Gastroesophageal sphincter (tissue), 4 donors: ENCODE measurements around the gene FAM3B. TPM values are rescaled to one million over a fixed set of nuclear protein-coding genes. Genes with fewer than 3 reads are reported as not detected.

ENCODE experiments used
- ATAC-seq: fragments of 150-250 bp; one replicate; pipeline ENCODE4 v1.9.1; 2016; ENCODE audit warnings: mild to moderate bottlenecking, moderate library complexity
- H3K27ac ChIP-seq, 4 donors: fragments of 200-600 bp; sonication (generic) in 3 of 4; 1 replicate in 3 of 4; 2 replicates in 1 of 4; pipeline ENCODE4 v1.5.1; 2016 to 2019
- H3K27me3 ChIP-seq: fragments of 200-600 bp; sonication (generic); one replicate; pipeline ENCODE4 v1.5.1; 2019
- H3K36me3 ChIP-seq, 2 donors: fragments of 200-600 bp; sonication (generic); one replicate each; pipeline ENCODE4 v1.5.1; 2019; ENCODE audit warnings: control low read depth in 1 of 2
- H3K4me1 ChIP-seq, 3 donors: fragments of 200-600 bp; sonication (generic); 1 replicate in 2 of 3; 2 replicates in 1 of 3; pipeline ENCODE4 v1.5.1; 2016 to 2019; ENCODE audit warnings: control low read depth in 2 of 3
- H3K4me3 ChIP-seq, 2 donors: fragments of 200-600 bp; sonication (generic); one replicate each; pipeline ENCODE4 v1.5.1; 2019; ENCODE audit warnings: mild to moderate bottlenecking in 1 of 2, moderate library complexity in 1 of 2
- H3K9me3 ChIP-seq, 3 donors: fragments of 200-600 bp; sonication (generic); one replicate each; pipeline ENCODE4 v1.5.1; 2017 to 2019; ENCODE audit warnings: control low read depth in 2 of 3
- EP300 ChIP-seq: sonication (generic); formaldehyde crosslinking; IDR thresholded peaks from one replicate; pipeline ENCODE4 v1.6.1; 2017; ENCODE audit warnings: antibody characterized with exemption, mild to moderate bottlenecking
- POLR2A ChIP-seq, 2 donors: fragments of 450-650 bp; IDR thresholded peaks; one replicate each; pipeline ENCODE4 v1.6.1; 2017; ENCODE audit warnings: antibody characterized with exemption in 2 of 2, mild to moderate bottlenecking in 2 of 2, moderate library complexity in 1 of 2
- POLR2AphosphoS5 ChIP-seq: sonication (generic); formaldehyde crosslinking; IDR thresholded peaks from one replicate; pipeline ENCODE4 v1.6.1; 2017; ENCODE audit warnings: antibody characterized with exemption
- WGBS, 2 donors: methylation state at CpG; one replicate each; pipeline ENCODE4 v1.1.5; 2018; ENCODE audit warnings: low coverage in 1 of 2; 5-methylcytosine and 5-hydroxymethylcytosine counted together
- total RNA-seq, 4 donors: library from RNA; depleted of rRNA; stranded (reverse); fragments of >200 nt; gene quantifications; one replicate each; pipeline ENCODE4 v1.1.0, GENCODE V29; 2016
- TF ChIP-seq, protein P1 (sequence below), 4 experiments: fragments of 200-600 bp in 2 of 4; fragments of 450-650 bp in 2 of 4; sonication (generic) in 1 of 4; IDR thresholded peaks; one replicate each; pipeline ENCODE4 v1.5.1; 2017 to 2019; ENCODE audit warnings: antibody characterized with exemption in 4 of 4, mild to moderate bottlenecking in 2 of 4, moderate library complexity in 2 of 4

FAM3B gene
- total RNA-seq, 4 donors from 2014 or later, result 0.31 to 7.1 TPM; not detected in 2

DNA sequence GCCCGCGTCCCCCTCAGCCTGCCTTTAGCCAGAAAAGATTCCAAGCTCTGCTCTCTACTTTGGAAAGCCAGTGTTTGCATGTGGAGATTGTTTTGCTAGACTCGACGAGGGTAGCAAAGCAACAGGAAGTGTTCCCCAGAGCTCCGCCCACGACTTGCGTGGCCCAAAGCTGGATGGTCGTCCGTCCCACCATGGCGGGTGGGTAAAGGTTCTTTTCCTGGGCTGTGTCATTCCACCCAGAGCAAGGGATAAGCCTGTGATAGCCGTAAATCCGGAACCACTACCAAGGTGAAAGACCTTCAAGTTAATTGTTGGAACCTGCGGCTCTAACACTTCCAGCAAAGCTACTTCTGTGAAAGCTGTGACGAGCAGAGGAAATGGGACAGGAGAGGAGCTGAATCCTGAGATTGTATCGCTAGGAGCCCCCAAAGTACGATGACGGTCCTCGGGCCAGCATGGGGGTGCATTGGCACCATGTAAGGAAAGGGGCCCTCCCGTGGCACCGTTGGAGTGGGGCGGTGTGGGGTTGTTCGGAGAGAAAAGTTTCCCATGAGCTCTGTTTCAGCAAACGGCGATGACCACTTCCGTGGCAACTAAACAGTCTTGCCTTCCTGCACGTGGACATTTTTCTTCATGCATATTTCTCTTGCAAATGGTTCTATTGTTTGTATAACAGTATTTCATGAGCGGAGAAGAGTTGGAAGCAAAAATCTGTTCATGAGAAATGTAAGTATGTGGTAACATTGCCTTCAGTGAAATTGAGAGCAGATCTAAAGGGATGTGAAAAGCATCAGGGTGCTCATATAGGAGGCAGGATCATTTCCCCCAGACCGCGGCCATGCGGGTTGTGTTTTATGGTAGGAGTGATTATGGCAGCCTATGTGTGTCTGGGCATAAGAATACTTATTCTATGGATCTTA lies 53.6 kb downstream of the FAM3B start:
- 75 to 93% methylated on average over 16 to 24 of the region's 30 CpGs for WGBS, 2 donors
- Histone ChIP-seq H3K9me3 (no peaks in the 10 kb centered on the region), H3K27me3 (peaks cover 33% of the 10 kb centered on the region), H3K4me1 (peaks cover 0 to 45% (median 6%) of the 10 kb centered on the region in 3 donors), H3K4me3 (peak overlapping the region in 1 of 2 donors; percentile 51), H3K36me3 (no peaks in the 10 kb centered on the region), H3K27ac (peak overlapping the region in 2 of 4 donors; percentile 53 to 59)
- TF ChIP-seq, protein P1, sequence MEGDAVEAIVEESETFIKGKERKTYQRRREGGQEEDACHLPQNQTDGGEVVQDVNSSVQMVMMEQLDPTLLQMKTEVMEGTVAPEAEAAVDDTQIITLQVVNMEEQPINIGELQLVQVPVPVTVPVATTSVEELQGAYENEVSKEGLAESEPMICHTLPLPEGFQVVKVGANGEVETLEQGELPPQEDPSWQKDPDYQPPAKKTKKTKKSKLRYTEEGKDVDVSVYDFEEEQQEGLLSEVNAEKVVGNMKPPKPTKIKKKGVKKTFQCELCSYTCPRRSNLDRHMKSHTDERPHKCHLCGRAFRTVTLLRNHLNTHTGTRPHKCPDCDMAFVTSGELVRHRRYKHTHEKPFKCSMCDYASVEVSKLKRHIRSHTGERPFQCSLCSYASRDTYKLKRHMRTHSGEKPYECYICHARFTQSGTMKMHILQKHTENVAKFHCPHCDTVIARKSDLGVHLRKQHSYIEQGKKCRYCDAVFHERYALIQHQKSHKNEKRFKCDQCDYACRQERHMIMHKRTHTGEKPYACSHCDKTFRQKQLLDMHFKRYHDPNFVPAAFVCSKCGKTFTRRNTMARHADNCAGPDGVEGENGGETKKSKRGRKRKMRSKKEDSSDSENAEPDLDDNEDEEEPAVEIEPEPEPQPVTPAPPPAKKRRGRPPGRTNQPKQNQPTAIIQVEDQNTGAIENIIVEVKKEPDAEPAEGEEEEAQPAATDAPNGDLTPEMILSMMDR (IDR thresholded peaks at IDR 0.05), result no peak
- TF ChIP-seq POLR2AphosphoS5, result no peak
- no peak for TF ChIP-seq EP300
- TF ChIP-seq POLR2A (IDR thresholded peaks at IDR 0.05), result no peak
- ATAC-seq, result no peak

DNA sequence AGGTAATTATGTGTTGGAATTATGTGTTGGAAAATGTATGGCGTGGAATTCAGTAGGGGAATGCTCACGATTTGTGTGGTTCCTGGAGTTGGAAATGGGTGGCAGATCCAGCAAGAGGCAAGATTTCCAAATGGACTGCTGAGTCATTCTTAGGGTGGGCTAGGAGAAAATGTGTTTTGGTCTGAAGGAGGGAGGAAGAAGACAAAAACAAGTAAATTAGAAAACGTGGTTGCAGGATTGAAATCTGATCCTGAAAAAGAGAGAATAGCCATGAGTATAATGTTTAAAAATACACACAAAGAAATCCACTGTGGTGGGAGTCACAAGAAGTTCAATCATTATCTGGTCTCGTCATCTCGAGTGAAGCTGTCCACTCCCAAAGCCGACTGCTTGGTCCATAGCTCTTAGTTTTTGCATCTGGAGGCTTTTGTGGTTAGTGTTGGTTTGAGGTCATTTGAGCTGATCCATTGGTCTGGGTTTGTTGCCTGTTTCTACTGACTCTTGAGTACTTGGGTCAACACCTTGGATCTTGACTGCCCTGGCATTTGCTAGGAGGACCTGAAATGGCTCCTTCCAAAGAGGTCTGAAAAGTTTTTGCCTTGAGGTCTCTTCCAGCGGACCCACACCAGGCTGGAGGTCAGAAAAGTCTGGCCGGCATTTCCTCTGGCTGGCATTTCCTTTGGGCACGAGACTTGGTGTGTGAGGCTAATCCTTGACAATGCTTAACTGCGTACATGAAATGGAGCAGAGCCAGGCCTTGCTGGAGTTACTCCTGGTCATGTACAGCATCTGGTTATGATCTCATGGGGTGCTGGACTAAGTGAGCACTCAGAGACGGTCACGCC lies 54.5 kb downstream of the FAM3B start:
- no peak for ATAC-seq
- 74 to 81% methylated on average over 8 of the region's 12 CpGs for WGBS, 2 donors

DNA sequence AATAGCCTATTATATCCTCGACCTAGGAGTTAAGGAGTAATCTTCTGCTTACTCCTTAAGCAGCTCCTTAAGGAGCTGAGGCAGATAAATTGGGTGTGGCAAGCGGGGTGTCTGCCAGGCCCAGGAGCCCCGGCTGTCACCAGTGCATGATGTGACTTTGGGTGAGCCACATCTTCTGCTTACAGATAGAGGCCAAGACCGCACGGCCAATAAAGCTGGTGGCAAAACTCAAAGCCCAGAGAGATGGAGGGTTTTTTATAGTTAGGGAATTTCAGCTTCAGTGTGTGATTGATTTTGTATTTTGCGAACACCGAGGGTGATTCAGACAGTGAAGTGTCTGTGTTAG lies 55.1 kb downstream of the FAM3B start:
- Histone ChIP-seq H3K4me3 (no peak overlapping the region), H3K4me1 (peaks cover 0 to 45% (median 6%) of the 10 kb centered on the region in 3 donors), H3K27me3 (peaks cover 27% of the 10 kb centered on the region), H3K27ac (no peak overlapping the region), H3K36me3 (no peaks in the 10 kb centered on the region), H3K9me3 (no peaks in the 10 kb centered on the region)
- TF ChIP-seq POLR2AphosphoS5 (no peak), EP300 (no peak), POLR2A (IDR thresholded peaks at IDR 0.05) (no peak)
- TF ChIP-seq, protein P1 (IDR thresholded peaks at IDR 0.05), result no peak
- ATAC-seq, result no peak
- 86 to 87% methylated on average over 6 to 7 of the region's 7 CpGs for whole genome bisulfite sequencing, 2 donors

More for the DNA sequence above, 54.5 kb downstream of the FAM3B start:
- TF ChIP-seq POLR2AphosphoS5 (no peak), POLR2A (IDR thresholded peaks at IDR 0.05) (no peak), EP300 (no peak)
- TF ChIP-seq, protein P1 (IDR thresholded peaks at IDR 0.05), result no peak
- Histone ChIP-seq H3K27ac (no peak overlapping the region), H3K27me3 (peaks cover 27% of the 10 kb centered on the region), H3K36me3 (no peaks in the 10 kb centered on the region), H3K4me3 (no peak overlapping the region), H3K9me3 (no peaks in the 10 kb centered on the region), H3K4me1 (peaks cover 0 to 45% (median 6%) of the 10 kb centered on the region in 3 donors)

DNA sequence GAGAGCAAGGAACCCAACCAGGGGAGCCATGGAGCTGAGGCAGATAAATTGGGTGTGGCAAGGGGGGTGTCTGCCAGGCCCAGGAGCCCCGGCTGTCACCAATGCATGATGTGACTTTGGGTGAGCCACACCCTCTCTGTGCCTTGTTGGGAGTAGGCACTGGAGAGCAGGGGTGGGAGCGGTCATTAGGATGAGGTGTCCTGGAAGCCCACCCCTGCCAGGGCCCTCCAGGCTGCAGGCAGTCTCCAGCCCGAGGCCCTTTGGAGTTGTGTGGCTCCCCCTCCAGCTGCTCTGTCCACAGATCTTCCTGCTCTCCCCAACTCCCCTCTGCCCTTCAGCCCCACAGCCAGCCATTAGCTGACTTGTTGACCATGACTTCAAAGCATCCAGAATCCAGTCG lies 56.7 kb downstream of the FAM3B start:
- Histone ChIP-seq H3K4me3 (no peak overlapping the region), H3K9me3 (no peaks in the 10 kb centered on the region), H3K27me3 (peaks cover 27% of the 10 kb centered on the region), H3K36me3 (peaks cover 0 to 15% of the 10 kb centered on the region in 2 donors), H3K4me1 (peaks cover 0 to 37% (median 6%) of the 10 kb centered on the region in 3 donors), H3K27ac (no peak overlapping the region)
- ATAC-seq, result no peak
- TF ChIP-seq POLR2AphosphoS5 (no peak), EP300 (no peak), POLR2A (IDR thresholded peaks at IDR 0.05) (no peak)
- TF ChIP-seq, protein P1 (IDR thresholded peaks at IDR 0.05), result no peak
- WGBS, 2 donors, result 100% methylated on average over 1 of the region's 4 CpGs; no CpG with 5 or more reads in 1 of the 2 donors
